Activated T-helper 17 cell treated with anti-CD3 and anti-CD28 coated beads, Interleukin-2, amount 50 U/mL, for 72 hours (primary cell): ENCODE measurements around the gene ADSS1. TPM values are rescaled to one million over a fixed set of nuclear protein-coding genes. Genes with fewer than 3 reads are reported as not detected.

Experiments
- ATAC-seq: fragments of 150-1000 bp; cut with Tn5 transposase; replicated peaks from 2 replicates; pipeline ENCODE4 v1.10.0; 2021; ENCODE audit warnings: mild to moderate bottlenecking, moderate library complexity
- H3K27ac Mint-ChIP-seq: one replicate; pipeline ENCODE4 v1.8.0; 2022; ENCODE audit warnings: mixed read lengths
- H3K27me3 Mint-ChIP-seq: one replicate; pipeline ENCODE4 v1.8.0; 2022; ENCODE audit warnings: mixed read lengths
- H3K36me3 Mint-ChIP-seq: one replicate; pipeline ENCODE4 v1.8.0; 2022; ENCODE audit warnings: low read depth, mild to moderate bottlenecking, mixed read lengths
- H3K4me1 Mint-ChIP-seq: one replicate; pipeline ENCODE4 v1.8.0; 2022; ENCODE audit warnings: mixed read lengths
- H3K4me3 Mint-ChIP-seq: one replicate; pipeline ENCODE4 v1.8.0; 2022; ENCODE audit warnings: mild to moderate bottlenecking, mixed read lengths
- H3K9me3 Mint-ChIP-seq: one replicate; pipeline ENCODE4 v1.8.0; 2022; ENCODE audit warnings: mixed read lengths
- total RNA-seq, 2 donors: library from RNA; stranded (reverse); gene quantifications; one replicate each; pipeline ENCODE4 v1.2.3, GENCODE V29; 2022

Gene ADSS1
- total RNA-seq, result 1 to 10 TPM in 1 of 2 donors, under 1 TPM in 1; 0.91 to 2.4 TPM

GRCh38 chr14:104723651-104724406 lies at the start of gene ADSS1:
Gene ADSS1, plus strand, starts transcription at chr14:104724229. Its CDS starts 42 bp downstream, at chr14:104724271.
- ATAC-seq, result peak; percentile 87
- no peaks in the 10 kb centered on the region for H3K27me3 Mint-ChIP-seq
- no peaks in the 10 kb centered on the region for H3K36me3 Mint-ChIP-seq
- peak within 1 kb of the TSS; percentile 35 for H3K4me3 Mint-ChIP-seq
- no peaks in the 10 kb centered on the region for H3K9me3 Mint-ChIP-seq
- no peaks in the 10 kb centered on the region for H3K4me1 Mint-ChIP-seq
- H3K27ac Mint-ChIP-seq, result no peak within 1 kb of the TSS

GRCh38 chr14:104675447-104675846 lies 48.6 kb upstream of the ADSS1 start:
- H3K27me3 Mint-ChIP-seq, result no peaks in the 10 kb centered on the region
- H3K27ac Mint-ChIP-seq, result no peak overlapping the region
- ATAC-seq, result no peak
- no peaks in the 10 kb centered on the region for H3K4me1 Mint-ChIP-seq
- H3K9me3 Mint-ChIP-seq, result no peaks in the 10 kb centered on the region
- H3K36me3 Mint-ChIP-seq, result no peaks in the 10 kb centered on the region
- H3K4me3 Mint-ChIP-seq, result no peak overlapping the region

GRCh38 chr14:104676130-104676693 lies 47.8 kb upstream of the ADSS1 start:
- H3K4me3 Mint-ChIP-seq, result peak overlapping the region; percentile 75

GRCh38 chr14:104676694-104677511 lies 47.1 kb upstream of the ADSS1 start:
- no peaks in the 10 kb centered on the region for H3K9me3 Mint-ChIP-seq
- H3K4me1 Mint-ChIP-seq, result no peaks in the 10 kb centered on the region
- peak; percentile 63 for ATAC-seq
- peak overlapping the region; percentile 68 for H3K27ac Mint-ChIP-seq
- H3K36me3 Mint-ChIP-seq, result no peaks in the 10 kb centered on the region
- peak overlapping the region; percentile 75 for H3K4me3 Mint-ChIP-seq
- H3K27me3 Mint-ChIP-seq, result no peaks in the 10 kb centered on the region

More at GRCh38 chr14:104676130-104676693, 47.8 kb upstream of the ADSS1 start:
- Mint-ChIP-seq H3K4me1 (no peaks in the 10 kb centered on the region), H3K27ac (peak overlapping the region; percentile 68), H3K9me3 (no peaks in the 10 kb centered on the region), H3K27me3 (no peaks in the 10 kb centered on the region), H3K36me3 (no peaks in the 10 kb centered on the region)
- ATAC-seq, result no peak

GRCh38 chr14:104677512-104678332 lies 46.3 kb upstream of the ADSS1 start:
- Mint-ChIP-seq H3K9me3 (no peaks in the 10 kb centered on the region), H3K36me3 (no peaks in the 10 kb centered on the region), H3K27ac (peak overlapping the region; percentile 73), H3K27me3 (no peaks in the 10 kb centered on the region), H3K4me3 (peak overlapping the region; percentile 75), H3K4me1 (no peaks in the 10 kb centered on the region)
- ATAC-seq, result peak; percentile 88

- H3K9me3 Mint-ChIP-seq, result no peaks in the 10 kb centered on the region
- H3K4me3 Mint-ChIP-seq, result peak overlapping the region; percentile 75
- H3K36me3 Mint-ChIP-seq, result no peaks in the 10 kb centered on the region
- no peak for ATAC-seq
- H3K4me1 Mint-ChIP-seq, result no peaks in the 10 kb centered on the region
- H3K27me3 Mint-ChIP-seq, result no peaks in the 10 kb centered on the region
- H3K27ac Mint-ChIP-seq, result peak overlapping the region; percentile 73
These were observed 45.7 kb upstream of the ADSS1 start for GRCh38 chr14:104678346-104678745.

GRCh38 chr14:104678901-104679705 lies 44.9 kb upstream of the ADSS1 start:
- no peak for ATAC-seq
- H3K27me3 Mint-ChIP-seq, result no peaks in the 10 kb centered on the region
- no peaks in the 10 kb centered on the region for H3K36me3 Mint-ChIP-seq
- H3K27ac Mint-ChIP-seq, result no peak overlapping the region
- H3K9me3 Mint-ChIP-seq, result no peaks in the 10 kb centered on the region
- no peaks in the 10 kb centered on the region for H3K4me1 Mint-ChIP-seq
- peak overlapping the region; percentile 75 for H3K4me3 Mint-ChIP-seq

- no peaks in the 10 kb centered on the region for H3K36me3 Mint-ChIP-seq
- ATAC-seq, result no peak
- peaks cover 5% of the 10 kb centered on the region for H3K4me1 Mint-ChIP-seq
- no peak overlapping the region for H3K27ac Mint-ChIP-seq
- no peak overlapping the region for H3K4me3 Mint-ChIP-seq
- H3K9me3 Mint-ChIP-seq, result no peaks in the 10 kb centered on the region
- no peaks in the 10 kb centered on the region for H3K27me3 Mint-ChIP-seq
These were observed 43.8 kb upstream of the ADSS1 start for GRCh38 chr14:104680056-104680805.

GRCh38 chr14:104680806-104681688 lies 43.0 kb upstream of the ADSS1 start:
- Mint-ChIP-seq H3K4me3 (no peak overlapping the region), H3K9me3 (no peaks in the 10 kb centered on the region), H3K36me3 (no peaks in the 10 kb centered on the region), H3K27me3 (no peaks in the 10 kb centered on the region), H3K27ac (no peak overlapping the region), H3K4me1 (peaks cover 9% of the 10 kb centered on the region)
- no peak for ATAC-seq

- Mint-ChIP-seq H3K27ac (no peak overlapping the region), H3K4me3 (no peak overlapping the region), H3K4me1 (peaks cover 11% of the 10 kb centered on the region), H3K27me3 (no peaks in the 10 kb centered on the region), H3K36me3 (no peaks in the 10 kb centered on the region), H3K9me3 (no peaks in the 10 kb centered on the region)
- ATAC-seq, result no peak
These were observed 42.3 kb upstream of the ADSS1 start for GRCh38 chr14:104681689-104682074.

GRCh38 chr14:104682107-104682593 lies 41.9 kb upstream of the ADSS1 start:
- Mint-ChIP-seq H3K27me3 (no peaks in the 10 kb centered on the region), H3K9me3 (no peaks in the 10 kb centered on the region)

More at GRCh38 chr14:104682107-104682593, 41.9 kb upstream of the ADSS1 start:
- no peak for ATAC-seq
- no peak overlapping the region for H3K27ac Mint-ChIP-seq
- H3K4me1 Mint-ChIP-seq, result peaks cover 11% of the 10 kb centered on the region
- no peak overlapping the region for H3K4me3 Mint-ChIP-seq
- H3K36me3 Mint-ChIP-seq, result no peaks in the 10 kb centered on the region
